Neuronal stem cell (in vitro differentiated cells): ENCODE data around the gene RNF214.

Source experiments
- DNase-seq: peaks from one replicate; pipeline ENCODE4 v3.0.0-alpha.2; 2013; ENCODE audit warnings: low spot score
- H2AFZ ChIP-seq: one replicate; pipeline ENCODE4 v1.6.1; 2013; ENCODE audit warnings: mild to moderate bottlenecking, low read length, inconsistent platforms
- H2AK5ac ChIP-seq: 2 replicates; pipeline ENCODE4 v1.6.1; 2013; ENCODE audit warnings: low read depth, mild to moderate bottlenecking, inconsistent platforms, low read length, moderate library complexity, mixed read lengths
- H2BK120ac ChIP-seq: 2 replicates; pipeline ENCODE4 v1.6.1; 2013; ENCODE audit warnings: low read depth, mild to moderate bottlenecking, inconsistent platforms, low read length, moderate library complexity, mixed read lengths
- H2BK12ac ChIP-seq: one replicate; pipeline ENCODE4 v1.6.1; 2013; ENCODE audit warnings: low read length, inconsistent platforms
- H2BK15ac ChIP-seq: 2 replicates; pipeline ENCODE4 v1.6.1; 2013; ENCODE audit warnings: mild to moderate bottlenecking, low read length, inconsistent platforms, mixed read lengths
- H2BK5ac ChIP-seq: one replicate; pipeline ENCODE4 v1.6.1; 2013; ENCODE audit warnings: inconsistent platforms, mild to moderate bottlenecking, low read length, moderate library complexity
- H3K14ac ChIP-seq: one replicate; pipeline ENCODE4 v1.6.1; 2013; ENCODE audit warnings: low read length, inconsistent platforms
- H3K18ac ChIP-seq: 2 replicates; pipeline ENCODE4 v1.6.1; 2013; ENCODE audit warnings: low read length, inconsistent platforms
- H3K23ac ChIP-seq: 2 replicates; pipeline ENCODE4 v1.6.1; 2013; ENCODE audit warnings: low read depth, mild to moderate bottlenecking, mixed read lengths, low read length, inconsistent platforms; ENCODE audit not compliant: poor library complexity
- H3K27ac ChIP-seq: replicated peaks from 3 replicates; pipeline ENCODE4 v1.5.1; 2013; ENCODE audit warnings: low read length, inconsistent platforms
- H3K27me3 ChIP-seq, 3 experiments: 2 replicates each; pipeline ENCODE4 v1.6.1; 2013; ENCODE audit warnings: low read length in 3 of 3, mild to moderate bottlenecking in 2 of 3, inconsistent platforms in 1 of 3, low read depth in 1 of 3, mixed read lengths in 1 of 3, moderate library complexity in 1 of 3; ENCODE audit not compliant: control insufficient read depth in 3 of 3, insufficient read depth in 3 of 3
- H3K36me3 ChIP-seq, 2 donors: replicated peaks in 1 of 2; 2 replicates each; pipeline ENCODE4 v1.6.1; 2013; ENCODE audit warnings: low read length in 2 of 2; ENCODE audit not compliant: control insufficient read depth in 2 of 2, insufficient read depth in 2 of 2
- H3K4ac ChIP-seq: 2 replicates; pipeline ENCODE4 v1.6.1; 2013; ENCODE audit warnings: inconsistent platforms, mild to moderate bottlenecking, low read length, moderate library complexity
- H3K4me1 ChIP-seq, 2 donors: 1 replicate in 1 of 2; 2 replicates in 1 of 2; pipeline ENCODE4 v1.6.1; 2013; ENCODE audit warnings: low read length in 2 of 2, low read depth in 1 of 2; ENCODE audit not compliant: control insufficient read depth in 2 of 2, insufficient read depth in 1 of 2
- H3K4me2 ChIP-seq: one replicate; pipeline ENCODE4 v1.6.1; 2013; ENCODE audit warnings: mild to moderate bottlenecking, low read length, inconsistent platforms; ENCODE audit not compliant: insufficient read depth, poor library complexity, severe bottlenecking
- H3K4me3 ChIP-seq, 2 donors: 2 replicates each; pipeline ENCODE4 v1.5.1; 2013; ENCODE audit warnings: low read length in 2 of 2, mild to moderate bottlenecking in 2 of 2, inconsistent platforms in 1 of 2, moderate library complexity in 1 of 2
- H3K79me1 ChIP-seq: one replicate; pipeline ENCODE4 v1.6.1; 2013; ENCODE audit warnings: low read depth, mild to moderate bottlenecking, inconsistent platforms, low read length, moderate library complexity
- H3K9ac ChIP-seq: one replicate; pipeline ENCODE4 v1.6.1; 2013; ENCODE audit warnings: mild to moderate bottlenecking, low read depth, low read length, inconsistent platforms; ENCODE audit not compliant: poor library complexity
- H3K9me3 ChIP-seq, 2 donors: replicated peaks in 1 of 2; 2 replicates each; pipeline versions ENCODE3 to v1.6.1; 2013; ENCODE audit warnings: low read length in 2 of 2, mild to moderate bottlenecking in 2 of 2, inconsistent platforms in 1 of 2, low read depth in 1 of 2, mixed read lengths in 1 of 2, moderate library complexity in 1 of 2; ENCODE audit not compliant: control insufficient read depth in 2 of 2, insufficient read depth in 1 of 2
- H4K8ac ChIP-seq: one replicate; pipeline ENCODE4 v1.6.1; 2013; ENCODE audit warnings: low read depth, mild to moderate bottlenecking, inconsistent platforms, low read length, moderate library complexity
- H4K91ac ChIP-seq: one replicate; pipeline ENCODE4 v1.6.1; 2013; ENCODE audit warnings: low read length, low read depth, mild to moderate bottlenecking, inconsistent platforms; ENCODE audit not compliant: poor library complexity
- WGBS, 2 donors: extraction: QIAGEN DNeasy Blood & Tissue Kit; methylation state at CpG; one replicate each; pipeline ENCODE4 v1.1.7; 2013; ENCODE audit warnings: missing lambda C conversion rate in 2 of 2, mixed read lengths in 1 of 2; ENCODE audit not compliant: insufficient read length in 2 of 2, insufficient replicate concordance in 1 of 2; ENCODE audit errors: extremely low coverage in 2 of 2; 5-methylcytosine and 5-hydroxymethylcytosine counted together

The RNF214 gene

DNA sequence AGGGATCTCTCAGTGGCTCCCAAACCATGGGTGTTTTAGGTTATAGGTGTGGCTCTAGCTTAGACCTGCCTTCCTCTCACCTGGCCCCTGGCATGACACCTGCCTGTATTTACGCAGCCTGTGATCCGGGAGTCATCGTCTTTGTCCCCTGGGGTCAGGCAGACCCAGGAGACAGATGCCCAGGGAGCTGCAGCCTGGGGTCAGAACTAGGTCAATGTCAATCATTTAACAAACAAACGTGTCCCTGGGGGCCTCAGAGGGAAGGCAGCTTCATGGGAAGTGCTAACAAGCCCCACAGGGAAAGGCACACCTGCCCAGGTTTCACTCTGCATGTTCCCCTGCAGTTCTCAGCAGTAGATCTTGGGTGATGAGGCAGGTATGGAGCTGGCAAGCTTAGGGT is 70.6 kb downstream of the RNF214 start:
- Histone ChIP-seq H2BK12ac (no peak overlapping the region), H3K36me3 (peaks cover 3% of the 10 kb centered on the region in 2 donors), H2BK5ac (no peak overlapping the region), H4K91ac (no peak overlapping the region), H2BK120ac (no peak overlapping the region), H4K8ac (no peak overlapping the region), H3K27me3 (no peaks in the 10 kb centered on the region), H2AFZ (no peak overlapping the region), H3K18ac (no peak overlapping the region), H2BK15ac (no peak overlapping the region), H3K9ac (no peak overlapping the region), H3K79me1 (no peaks in the 10 kb centered on the region), H3K4ac (no peak overlapping the region), H3K4me1 (peaks cover 16 to 20% of the 10 kb centered on the region in 2 donors), H2AK5ac (no peak overlapping the region), H3K4me2 (no peak overlapping the region), H3K23ac (no peak overlapping the region), H3K4me3 (no peak overlapping the region), H3K27ac (no peak overlapping the region), H3K14ac (no peak overlapping the region), H3K9me3 (no peaks in the 10 kb centered on the region)
- WGBS, 2 donors, result no CpG with 5 or more reads among the region's 4 CpGs
- DNase-seq, result no peak

DNA sequence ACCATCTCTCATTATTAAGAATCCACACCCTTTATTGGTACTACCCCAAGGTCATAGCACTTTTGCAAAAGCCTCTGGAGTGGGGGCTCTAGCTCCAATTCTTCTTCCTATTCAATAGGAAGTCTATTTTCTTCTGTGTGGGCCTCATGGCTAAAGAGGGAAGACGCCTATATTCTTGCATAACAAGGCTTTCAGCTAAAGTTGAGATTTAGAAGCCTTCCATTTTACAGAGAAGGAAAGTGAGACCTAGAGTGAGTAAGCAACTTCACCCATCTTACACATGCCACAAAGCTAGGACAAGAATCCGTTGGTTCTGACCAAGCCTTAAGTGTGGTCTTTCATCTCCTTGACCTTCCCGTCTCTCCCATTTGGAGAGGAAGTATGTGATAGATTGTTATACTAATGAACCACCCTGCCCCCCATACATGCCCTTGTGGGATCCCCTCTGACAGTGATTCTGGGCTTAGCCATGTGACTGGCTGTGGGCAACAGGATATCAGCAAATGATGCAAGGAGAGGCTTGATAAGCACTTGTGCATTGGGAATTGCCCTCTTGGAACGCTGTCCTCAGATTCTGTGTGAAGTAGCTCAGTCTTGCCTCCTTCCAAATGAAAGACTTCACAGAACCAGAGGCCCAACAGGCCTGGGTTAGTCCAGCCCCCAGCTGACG is 71.3 kb downstream of the RNF214 start:
- Histone ChIP-seq H3K79me1 (no peaks in the 10 kb centered on the region), H3K4me3 (no peak overlapping the region), H2AK5ac (no peak overlapping the region), H3K36me3 (peaks cover 0 to 3% of the 10 kb centered on the region in 2 donors), H3K9ac (no peak overlapping the region), H2BK15ac (no peak overlapping the region), H3K4ac (no peak overlapping the region), H4K8ac (no peak overlapping the region), H3K23ac (no peak overlapping the region), H2BK12ac (no peak overlapping the region), H3K9me3 (no peaks in the 10 kb centered on the region), H3K27me3 (no peaks in the 10 kb centered on the region), H3K4me2 (no peak overlapping the region), H3K27ac (no peak overlapping the region), H2AFZ (no peak overlapping the region), H3K14ac (no peak overlapping the region), H4K91ac (no peak overlapping the region), H3K18ac (no peak overlapping the region), H2BK5ac (no peak overlapping the region), H2BK120ac (no peak overlapping the region), H3K4me1 (peaks cover 16 to 20% of the 10 kb centered on the region in 2 donors)
- no CpG with 5 or more reads among the region's 5 CpGs for WGBS, 2 donors
- DNase-seq, result no peak

DNA sequence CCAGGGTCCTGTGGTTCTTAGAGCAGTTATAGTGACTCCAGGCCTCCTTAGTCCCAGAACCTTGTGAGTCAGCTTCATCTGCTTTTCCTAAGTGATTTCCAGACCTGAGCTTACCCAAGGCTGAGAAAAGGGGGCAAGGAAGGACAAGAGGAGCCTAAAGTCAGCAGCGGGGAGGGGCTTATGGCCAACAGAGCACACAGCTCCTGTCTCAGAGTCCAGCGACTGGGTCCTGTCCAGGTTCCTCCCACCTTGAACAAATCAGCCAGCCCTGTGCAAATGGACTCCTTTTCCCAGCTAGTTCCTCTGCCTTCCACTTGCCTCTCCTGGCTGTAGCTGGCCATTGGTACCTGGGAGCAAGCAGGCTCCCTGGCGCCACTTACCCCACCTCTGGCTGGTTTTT is 72.7 kb downstream of the RNF214 start:
- Histone ChIP-seq H2BK12ac (no peak overlapping the region), H3K4me2 (no peak overlapping the region), H3K79me1 (no peaks in the 10 kb centered on the region), H3K4me3 (no peak overlapping the region), H2AK5ac (no peak overlapping the region), H3K18ac (no peak overlapping the region), H3K27ac (no peak overlapping the region), H3K23ac (no peak overlapping the region), H3K9me3 (no peaks in the 10 kb centered on the region), H2AFZ (no peak overlapping the region), H4K8ac (no peak overlapping the region), H3K27me3 (no peaks in the 10 kb centered on the region), H3K9ac (no peak overlapping the region), H3K36me3 (peaks cover 0 to 3% of the 10 kb centered on the region in 2 donors), H2BK5ac (no peak overlapping the region), H3K14ac (no peak overlapping the region), H3K4me1 (peaks cover 5 to 8% of the 10 kb centered on the region in 2 donors), H3K4ac (no peak overlapping the region), H4K91ac (no peak overlapping the region), H2BK120ac (no peak overlapping the region), H2BK15ac (no peak overlapping the region)
- WGBS, 2 donors, result no CpG with 5 or more reads among the region's 3 CpGs
- no peak for DNase-seq

DNA sequence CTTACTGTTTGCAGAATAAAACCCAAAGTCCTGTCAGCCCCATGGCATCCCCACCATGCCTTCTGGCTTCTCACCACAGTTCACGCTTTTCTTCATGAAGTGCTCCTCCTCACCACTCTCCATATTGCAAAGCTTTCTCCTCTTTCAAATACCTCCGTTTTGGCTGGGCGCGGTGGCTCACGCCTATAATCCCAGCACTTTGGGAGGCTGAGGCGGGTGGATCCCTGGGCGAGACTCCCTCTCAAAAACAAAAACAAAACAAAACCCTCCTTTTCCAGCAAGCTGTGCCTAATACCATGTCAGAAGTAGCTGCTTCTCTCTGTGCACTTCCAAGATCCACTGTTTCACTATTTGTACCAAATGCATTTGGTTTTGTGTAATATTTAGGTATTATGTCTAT is 76.8 kb downstream of the RNF214 start:
- Histone ChIP-seq H3K4me3 (no peak overlapping the region), H3K4me1 (peaks cover 0 to under 1% of the 10 kb centered on the region in 2 donors), H3K14ac (no peak overlapping the region), H2AFZ (no peak overlapping the region), H2BK15ac (no peak overlapping the region), H3K79me1 (no peaks in the 10 kb centered on the region), H3K9ac (no peak overlapping the region), H3K4me2 (no peak overlapping the region), H3K36me3 (peaks cover 0 to 3% of the 10 kb centered on the region in 2 donors), H2BK120ac (no peak overlapping the region), H2BK5ac (no peak overlapping the region), H3K18ac (no peak overlapping the region), H3K9me3 (no peaks in the 10 kb centered on the region), H3K27ac (no peak overlapping the region), H3K4ac (no peak overlapping the region), H4K8ac (no peak overlapping the region), H4K91ac (no peak overlapping the region), H3K23ac (no peak overlapping the region), H3K27me3 (no peaks in the 10 kb centered on the region), H2BK12ac (no peak overlapping the region), H2AK5ac (no peak overlapping the region)
- DNase-seq, result no peak
- WGBS, 2 donors, result no CpG with 5 or more reads among the region's 7 CpGs
